Colonic mucosa (tissue), 4 donors: ENCODE results near the gene CASP10. TPM values are rescaled to one million over a fixed set of nuclear protein-coding genes. Genes with fewer than 3 reads are reported as not detected.

Source experiments
- DNase-seq: peaks from one replicate; pipeline ENCODE4 v3.0.0-alpha.2; 2020
- H3K27ac ChIP-seq: fragments of 200-600 bp; one replicate; pipeline ENCODE4 v1.8.0; 2021
- H3K27me3 ChIP-seq: fragments of 200-600 bp; one replicate; pipeline ENCODE4 v1.8.0; 2021
- H3K36me3 ChIP-seq: fragments of 200-600 bp; one replicate; pipeline ENCODE4 v1.8.0; 2021
- H3K4me1 ChIP-seq: fragments of 200-600 bp; one replicate; pipeline ENCODE4 v1.8.0; 2021; ENCODE audit warnings: mild to moderate bottlenecking
- H3K4me3 ChIP-seq: fragments of 200-600 bp; one replicate; pipeline ENCODE4 v1.8.0; 2021
- H3K9ac ChIP-seq, 2 donors: one replicate each; pipeline ENCODE4 v1.7.0; 2013; ENCODE audit warnings: control low read depth in 2 of 2, low read depth in 2 of 2, low read length in 2 of 2
- H3K9me3 ChIP-seq: fragments of 200-600 bp; one replicate; pipeline ENCODE4 v1.8.0; 2021
- CTCF ChIP-seq: fragments of 200-600 bp; IDR thresholded peaks from one replicate; pipeline ENCODE4 v1.8.0; 2022; ENCODE audit warnings: antibody characterized with exemption, mild to moderate bottlenecking
- intact Hi-C: fragments of 100-400 bp; cut with DNase I; formaldehyde crosslinking; loops from one replicate; pipeline ENCODE4 v1.14.1; 2022
- total RNA-seq, 2 donors: library from RNA; stranded (reverse); fragmentation: NEBNext Ultra II Directional in 1 of 2; extraction: Animal tissue kit (Norgen Biotek cat#: 25700) in 1 of 2; gene quantifications; one replicate each; pipeline ENCODE4 v1.2.1, GENCODE V29; 2021
- donor health status: healthy.
- donor health status: DM: no; HTN: no; CAD: no.
- donor health status: DM: no; HTN: no; CAD: no.

Gene CASP10
- total RNA-seq, 2 donors from 2014 or later: 28.0 to 52.3 TPM

- H3K9ac ChIP-seq: no peak overlapping the region
- intact Hi-C loops: no loop called here
- H3K27ac ChIP-seq: no peak overlapping the region
- no peaks in the 10 kb centered on the region for H3K27me3 ChIP-seq
- DNase-seq: no peak
- H3K9me3 ChIP-seq: no peaks in the 10 kb centered on the region
- H3K36me3 ChIP-seq: peaks cover 12% of the 10 kb centered on the region
- no peak for TF ChIP-seq CTCF
- no peak overlapping the region for H3K4me3 ChIP-seq
- peaks cover 3% of the 10 kb centered on the region for H3K4me1 ChIP-seq
Measured at GRCh38 chr2:201186982-201187381, 4.0 kb downstream of the CASP10 start.

GRCh38 chr2:201188449-201188848, 5.5 kb downstream of the CASP10 start:
- TF ChIP-seq CTCF: no peak
- no peak overlapping the region for H3K4me3 ChIP-seq
- DNase-seq: no peak
- no peaks in the 10 kb centered on the region for H3K27me3 ChIP-seq
- H3K36me3 ChIP-seq: peaks cover 14% of the 10 kb centered on the region
- intact Hi-C loops: no loop called here
- no peak overlapping the region for H3K9ac ChIP-seq
- no peaks in the 10 kb centered on the region for H3K9me3 ChIP-seq
- peaks cover 3% of the 10 kb centered on the region for H3K4me1 ChIP-seq
- no peak overlapping the region for H3K27ac ChIP-seq

- H3K36me3 ChIP-seq: peaks cover 14% of the 10 kb centered on the region
- intact Hi-C loops: no loop called here
- no peak for DNase-seq
Measured at GRCh38 chr2:201191132-201191875, 8.4 kb downstream of the CASP10 start.

GRCh38 chr2:201194097-201194496, 11.2 kb downstream of the CASP10 start:
- no peak for TF ChIP-seq CTCF
- Histone ChIP-seq H3K27me3 (no peaks in the 10 kb centered on the region), H3K4me3 (no peak overlapping the region), H3K36me3 (peaks cover 14% of the 10 kb centered on the region), H3K9me3 (no peaks in the 10 kb centered on the region), H3K9ac (no peak overlapping the region), H3K27ac (peak overlapping the region; percentile 13), H3K4me1 (peaks cover 3% of the 10 kb centered on the region)
- no peak for DNase-seq
- intact Hi-C loops: no loop called here

More at GRCh38 chr2:201191132-201191875, 8.4 kb downstream of the CASP10 start:
- Histone ChIP-seq H3K4me1 (peaks cover 3% of the 10 kb centered on the region), H3K9me3 (no peaks in the 10 kb centered on the region), H3K9ac (no peak overlapping the region), H3K4me3 (no peak overlapping the region), H3K27ac (peak overlapping the region; percentile 28), H3K27me3 (no peaks in the 10 kb centered on the region)
- no peak for TF ChIP-seq CTCF

- intact Hi-C loops: no loop called here
- Histone ChIP-seq H3K9ac (no peak overlapping the region), H3K27ac (no peak overlapping the region), H3K4me3 (no peak overlapping the region), H3K36me3 (peaks cover 8% of the 10 kb centered on the region), H3K9me3 (no peaks in the 10 kb centered on the region), H3K27me3 (no peaks in the 10 kb centered on the region), H3K4me1 (peaks cover 3% of the 10 kb centered on the region)
- no peak for TF ChIP-seq CTCF
- no peak for DNase-seq
Measured at GRCh38 chr2:201195331-201195730, 12.4 kb downstream of the CASP10 start.
